Measurements from ENCODE around the gene KRTAP24-1.

KRTAP24-1 gene

GRCh38 chr21:30315701-30316100 is 33.0 kb upstream of the KRTAP24-1 start:
- Histone ChIP-seq H2BK120ac (ENCODE audit: insufficient read depth, low read length, poor library complexity) (no peak overlapping the region), H3K4me1 (ENCODE audit: control insufficient read depth in 1 of 2, insufficient read depth in 2 of 2, low read length in 2 of 2) (no peaks in the 10 kb centered on the region), H3K4me2 (ENCODE audit: low read length) (no peak overlapping the region), H4K91ac (ENCODE audit: low read depth, low read length) (no peak overlapping the region), H2AK5ac (ENCODE audit: low read length) (no peak overlapping the region), H3K18ac (ENCODE audit: low read length) (no peak overlapping the region), H2BK5ac (ENCODE audit: low read depth, low read length, poor library complexity) (no peak overlapping the region), H3K4ac (ENCODE audit: low read depth, low read length) (no peak overlapping the region), H3K9ac (ENCODE audit: low read length) (no peak overlapping the region), H3K9me3 (ENCODE audit: insufficient read depth, low read depth, low read length) (no peaks in the 10 kb centered on the region), H3K79me1 (ENCODE audit: low read length) (no peaks in the 10 kb centered on the region), H4K12ac (ENCODE audit: low read depth, low read length) (no peak overlapping the region), H3K4me3 (ENCODE audit: low read depth, low read length) (no peak overlapping the region), H3K27ac (ENCODE audit: low read depth, low read length) (no peak overlapping the region), H3K79me2 (ENCODE audit: control insufficient read depth, insufficient read depth, low read length, poor library complexity) (no peaks in the 10 kb centered on the region), H3K23ac (ENCODE audit: low read length) (no peak overlapping the region), H3K27me3 (ENCODE audit: insufficient read depth, low read length) (no peaks in the 10 kb centered on the region), H3K36me3 (ENCODE audit: control insufficient read depth in 1 of 2, insufficient read depth in 2 of 2, low read length in 2 of 2) (no peaks in the 10 kb centered on the region), H3K14ac (ENCODE audit: low read length) (no peak overlapping the region), H2BK12ac (ENCODE audit: low read length) (no peak overlapping the region), H4K8ac (ENCODE audit: low read depth, low read length) (no peak overlapping the region), H2AFZ (ENCODE audit: insufficient read depth, low read length, poor library complexity) (no peak overlapping the region)
- DNase-seq, result no peak
- no CpG with 5 or more reads among the region's 2 CpGs for WGBS (ENCODE audit: extremely low coverage, insufficient coverage, insufficient read length)

- WGBS (ENCODE audit: extremely low coverage, insufficient coverage, insufficient read length), result no CpG with 5 or more reads among the region's 2 CpGs
- no peaks in the 10 kb centered on the region for H3K4me1 ChIP-seq (ENCODE audit: control insufficient read depth in 1 of 2, insufficient read depth in 2 of 2, low read length in 2 of 2)
These were observed 24.1 kb upstream of the KRTAP24-1 start for GRCh38 chr21:30306884-30307283.

GRCh38 chr21:30305136-30305535 is 22.4 kb upstream of the KRTAP24-1 start:
- Histone ChIP-seq H3K4me3 (ENCODE audit: low read depth, low read length) (no peak overlapping the region), H3K27me3 (ENCODE audit: insufficient read depth, low read length) (no peaks in the 10 kb centered on the region), H2AFZ (ENCODE audit: insufficient read depth, low read length, poor library complexity) (no peak overlapping the region), H3K4ac (ENCODE audit: low read depth, low read length) (no peak overlapping the region), H3K18ac (ENCODE audit: low read length) (no peak overlapping the region), H2BK12ac (ENCODE audit: low read length) (no peak overlapping the region), H4K91ac (ENCODE audit: low read depth, low read length) (no peak overlapping the region), H3K9ac (ENCODE audit: low read length) (no peak overlapping the region), H3K79me1 (ENCODE audit: low read length) (no peaks in the 10 kb centered on the region), H3K14ac (ENCODE audit: low read length) (no peak overlapping the region), H3K36me3 (ENCODE audit: control insufficient read depth in 1 of 2, insufficient read depth in 2 of 2, low read length in 2 of 2) (no peaks in the 10 kb centered on the region), H3K4me1 (ENCODE audit: control insufficient read depth in 1 of 2, insufficient read depth in 2 of 2, low read length in 2 of 2) (no peaks in the 10 kb centered on the region), H4K8ac (ENCODE audit: low read depth, low read length) (no peak overlapping the region), H3K23ac (ENCODE audit: low read length) (no peak overlapping the region), H4K12ac (ENCODE audit: low read depth, low read length) (no peak overlapping the region), H3K4me2 (ENCODE audit: low read length) (no peak overlapping the region), H3K27ac (ENCODE audit: low read depth, low read length) (no peak overlapping the region), H2BK120ac (ENCODE audit: insufficient read depth, low read length, poor library complexity) (no peak overlapping the region), H3K9me3 (ENCODE audit: insufficient read depth, low read depth, low read length) (no peaks in the 10 kb centered on the region), H3K79me2 (ENCODE audit: control insufficient read depth, insufficient read depth, low read length, poor library complexity) (no peaks in the 10 kb centered on the region), H2AK5ac (ENCODE audit: low read length) (no peak overlapping the region), H2BK5ac (ENCODE audit: low read depth, low read length, poor library complexity) (no peak overlapping the region)
- WGBS (ENCODE audit: extremely low coverage, insufficient coverage, insufficient read length), result no CpG with 5 or more reads among the region's 1 CpG
- no peak for DNase-seq

More at GRCh38 chr21:30306884-30307283, 24.1 kb upstream of the KRTAP24-1 start:
- Histone ChIP-seq H2BK120ac (ENCODE audit: insufficient read depth, low read length, poor library complexity) (no peak overlapping the region), H2BK5ac (ENCODE audit: low read depth, low read length, poor library complexity) (no peak overlapping the region), H3K23ac (ENCODE audit: low read length) (no peak overlapping the region), H2BK12ac (ENCODE audit: low read length) (no peak overlapping the region), H3K14ac (ENCODE audit: low read length) (no peak overlapping the region), H3K4ac (ENCODE audit: low read depth, low read length) (no peak overlapping the region), H3K79me1 (ENCODE audit: low read length) (no peaks in the 10 kb centered on the region), H3K27me3 (ENCODE audit: insufficient read depth, low read length) (no peaks in the 10 kb centered on the region), H3K9me3 (ENCODE audit: insufficient read depth, low read depth, low read length) (no peaks in the 10 kb centered on the region), H4K91ac (ENCODE audit: low read depth, low read length) (no peak overlapping the region), H3K79me2 (ENCODE audit: control insufficient read depth, insufficient read depth, low read length, poor library complexity) (no peaks in the 10 kb centered on the region), H3K27ac (ENCODE audit: low read depth, low read length) (no peak overlapping the region), H2AK5ac (ENCODE audit: low read length) (no peak overlapping the region), H3K4me3 (ENCODE audit: low read depth, low read length) (no peak overlapping the region), H4K8ac (ENCODE audit: low read depth, low read length) (no peak overlapping the region), H4K12ac (ENCODE audit: low read depth, low read length) (no peak overlapping the region), H3K18ac (ENCODE audit: low read length) (no peak overlapping the region), H3K9ac (ENCODE audit: low read length) (no peak overlapping the region), H3K4me2 (ENCODE audit: low read length) (no peak overlapping the region), H2AFZ (ENCODE audit: insufficient read depth, low read length, poor library complexity) (no peak overlapping the region), H3K36me3 (ENCODE audit: control insufficient read depth in 1 of 2, insufficient read depth in 2 of 2, low read length in 2 of 2) (no peaks in the 10 kb centered on the region)
- peak in 1 of 2 donors; percentile 47 for DNase-seq

GRCh38 chr21:30289215-30289614 is 6.5 kb upstream of the KRTAP24-1 start, which contains the start of gene KRTAP25-1:
TSS of gene KRTAP25-1 (minus strand) at chr21:30289514. CDS start at chr21:30289490, 24 bp downstream.
- Histone ChIP-seq H2AK5ac (ENCODE audit: low read length) (no peak within 1 kb of the TSS), H3K27ac (ENCODE audit: low read depth, low read length) (no peak within 1 kb of the TSS), H4K8ac (ENCODE audit: low read depth, low read length) (no peak within 1 kb of the TSS), H3K4ac (ENCODE audit: low read depth, low read length) (no peak within 1 kb of the TSS), H4K12ac (ENCODE audit: low read depth, low read length) (no peak within 1 kb of the TSS), H3K14ac (ENCODE audit: low read length) (no peak within 1 kb of the TSS), H3K79me2 (ENCODE audit: control insufficient read depth, insufficient read depth, low read length, poor library complexity) (no peaks in the 10 kb centered on the region), H2BK12ac (ENCODE audit: low read length) (no peak within 1 kb of the TSS), H3K4me3 (ENCODE audit: low read depth, low read length) (no peak within 1 kb of the TSS), H3K23ac (ENCODE audit: low read length) (no peak within 1 kb of the TSS), H2AFZ (ENCODE audit: insufficient read depth, low read length, poor library complexity) (no peak within 1 kb of the TSS), H3K9ac (ENCODE audit: low read length) (no peak within 1 kb of the TSS), H3K4me2 (ENCODE audit: low read length) (no peak within 1 kb of the TSS), H3K4me1 (ENCODE audit: control insufficient read depth in 1 of 2, insufficient read depth in 2 of 2, low read length in 2 of 2) (no peaks in the 10 kb centered on the region), H3K79me1 (ENCODE audit: low read length) (no peaks in the 10 kb centered on the region), H4K91ac (ENCODE audit: low read depth, low read length) (no peak within 1 kb of the TSS), H3K9me3 (ENCODE audit: insufficient read depth, low read depth, low read length) (no peaks in the 10 kb centered on the region), H3K27me3 (ENCODE audit: insufficient read depth, low read length) (no peaks in the 10 kb centered on the region), H2BK5ac (ENCODE audit: low read depth, low read length, poor library complexity) (no peak within 1 kb of the TSS), H2BK120ac (ENCODE audit: insufficient read depth, low read length, poor library complexity) (no peak within 1 kb of the TSS), H3K36me3 (ENCODE audit: control insufficient read depth in 1 of 2, insufficient read depth in 2 of 2, low read length in 2 of 2) (no peaks in the 10 kb centered on the region), H3K18ac (ENCODE audit: low read length) (no peak within 1 kb of the TSS)
- DNase-seq, result no peak
- WGBS (ENCODE audit: extremely low coverage, insufficient coverage, insufficient read length), result no CpG with 5 or more reads among the region's 2 CpGs
